H1 (cell line): ENCODE measurements around the gene DPP10. TPM values are rescaled to one million over a fixed set of nuclear protein-coding genes. Genes with fewer than 3 reads are reported as not detected.

Experiments
- ATF2 ChIP-seq: IDR thresholded peaks from 2 replicates; pipeline ENCODE4 v1.6.1; 2012; ENCODE audit warnings: low read length, inconsistent platforms
- CHD1 ChIP-seq: IDR thresholded peaks from 2 replicates; pipeline ENCODE4 v1.6.1; 2012; ENCODE audit warnings: low read depth, low read length, improper control_type of control experiment
- EGR1 ChIP-seq: IDR thresholded peaks from 2 replicates; pipeline ENCODE4 v1.6.1; 2011; ENCODE audit warnings: low read depth, low read length, borderline replicate concordance
- JUN ChIP-seq: IDR thresholded peaks from 2 replicates; pipeline ENCODE4 v1.6.1; 2011; ENCODE audit warnings: low read depth, mild to moderate bottlenecking, improper control_type of control experiment, low read length
- SIN3A ChIP-seq, 2 experiments: IDR thresholded peaks in 1 of 2; conservative IDR thresholded peaks in 1 of 2; 2 replicates each; pipeline ENCODE4 v1.6.1; 2011 to 2012; ENCODE audit warnings: low read length in 2 of 2, improper control_type of control experiment in 1 of 2, low read depth in 1 of 2, mild to moderate bottlenecking in 1 of 2
- SRF ChIP-seq: IDR thresholded peaks from 2 replicates; pipeline ENCODE4 v1.6.1; 2011; ENCODE audit warnings: mild to moderate bottlenecking, low read depth, low read length, moderate library complexity
- polyA plus RNA-seq, 7 experiments: library from polyadenylated mRNA; depleted of rRNA in 3 of 7; stranded (reverse) in 5 of 7; unstranded in 2 of 7; fragments of >200 nt in 5 of 7; fragments of 200-250 nt in 2 of 7; gene quantifications; 1 replicate in 5 of 7; 2 replicates in 1 of 7; 4 replicates in 1 of 7; pipeline versions ENCODE4 v1.2.1 to v1.2.3, GENCODE V29; 2011 to 2013; ENCODE audit warnings: missing spikeins in 2 of 7, mixed read lengths in 2 of 7
- total RNA-seq: library from RNA; stranded (reverse); fragmentation: NEBNext Ultra II Directional; extraction: Animal tissue kit (Norgen Biotek cat#: 25700); gene quantifications from 2 replicates; pipeline ENCODE4 v1.2.1, GENCODE V29; 2021

DPP10 gene
- total and polyA plus RNA-seq, 2 of the 8 experiments (the other 6 are each of a cell fraction or from before 2014, with no cell fraction given) = 3.3 to 7.2 TPM

DNA sequence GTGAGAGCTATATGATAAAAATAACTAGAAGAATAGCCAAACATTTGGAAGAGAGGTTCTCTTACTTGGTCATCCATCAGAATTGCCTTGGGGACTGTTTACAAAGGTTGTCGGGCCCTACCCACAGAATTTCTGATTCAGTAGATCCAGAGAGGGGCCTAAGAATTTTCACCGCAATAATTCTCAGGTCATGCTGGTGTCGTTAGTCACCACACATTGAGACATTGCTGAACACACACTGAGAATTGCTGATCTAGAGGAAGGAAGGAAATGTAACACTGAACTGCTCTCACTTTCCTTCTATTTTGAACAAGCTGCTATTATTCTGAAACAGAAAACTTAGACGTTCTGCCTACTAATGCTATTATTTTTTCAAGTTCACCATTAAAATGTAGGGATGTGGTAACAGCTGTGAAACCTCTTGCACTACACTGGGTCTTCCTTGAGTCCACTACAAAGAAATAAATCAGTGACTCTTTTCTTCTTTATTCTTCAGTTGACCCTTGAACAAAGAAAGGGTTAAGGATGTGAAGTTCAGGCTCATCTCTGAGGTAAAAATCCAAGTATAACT lies 491.3 kb downstream of the DPP10 start (continued):
- TF ChIP-seq ATF2 (no peak), CHD1 (no peak), SIN3A (conservative IDR thresholded peaks at IDR 0.05 in 1 of 2, IDR thresholded peaks at IDR 0.05 in 1 of 2; ENCODE audit: low read depth in 1 of 2, low read length in 2 of 2) (no peak), SRF (no peak), JUN (no peak), EGR1 (no peak)
- TF ChIP-seq, all 59 proteins: peak for 0
